A673 (cell line): ENCODE measurements around the gene SWT1. TPM values are rescaled to one million over a fixed set of nuclear protein-coding genes. Genes with fewer than 3 reads are reported as not detected.

ENCODE experiments used
- BruUV-seq: library from RNA; stranded (reverse); fragments of 400-500 nt; replicated peaks from 2 replicates; lab custom pipeline; 2021; lab: Mats Ljungman, UMichigan
- CTCF ChIA-PET: fragments of 300-600 bp; sonication (Branson Sonifier 250); formaldehyde crosslinking; loops from one replicate; lab custom pipeline; 2022; ENCODE audit warnings: antibody characterized with exemption; lab: Charles Lee
- POLR2A ChIA-PET: fragments of 300-600 bp; sonication (Branson Sonifier 250); formaldehyde crosslinking; loops from one replicate; lab custom pipeline; 2022; ENCODE audit warnings: antibody characterized with exemption; ENCODE audit not compliant: low non-redundant PET; lab: Charles Lee
- DNase-seq: peaks from one replicate; pipeline ENCODE4 v3.0.0-alpha.2; 2015; ENCODE audit warnings: low spot score
- H3K27ac ChIP-seq: fragments of 200-600 bp; sonication (generic); 2 replicates; pipeline ENCODE4 v1.5.1; 2016; ENCODE audit warnings: mixed run types, low read depth, mild to moderate bottlenecking, mixed read lengths, antibody characterized with exemption, low read length; ENCODE audit not compliant: poor library complexity, severe bottlenecking
- H3K27me3 ChIP-seq: fragments of 200-600 bp; sonication (generic); replicated peaks from 2 replicates; pipeline ENCODE4 v1.6.1; 2017; ENCODE audit warnings: mixed run types, low read depth, mild to moderate bottlenecking, mixed read lengths, antibody characterized with exemption, low read length; ENCODE audit not compliant: insufficient read depth, poor library complexity
- H3K36me3 ChIP-seq: fragments of 200-600 bp; sonication (generic); 2 replicates; pipeline ENCODE4 v1.6.1; 2016; ENCODE audit warnings: mixed run types, mild to moderate bottlenecking, mixed read lengths, antibody characterized with exemption, low read length; ENCODE audit not compliant: insufficient read depth, poor library complexity, severe bottlenecking
- H3K4me1 ChIP-seq: fragments of 200-600 bp; sonication (generic); 2 replicates; pipeline ENCODE4 v1.6.1; 2017; ENCODE audit warnings: mixed run types, mild to moderate bottlenecking, mixed read lengths, antibody characterized with exemption, low read length; ENCODE audit not compliant: insufficient read depth, poor library complexity, severe bottlenecking
- H3K4me3 ChIP-seq: fragments of 200-600 bp; sonication (generic); 2 replicates; pipeline ENCODE4 v1.5.1; 2016; ENCODE audit warnings: low read depth, mixed run types, mild to moderate bottlenecking, mixed read lengths, low read length; ENCODE audit not compliant: poor library complexity, severe bottlenecking
- H3K9me3 ChIP-seq: fragments of 200-600 bp; sonication (generic); 2 replicates; pipeline ENCODE4 v1.6.1; 2016; ENCODE audit warnings: mixed run types, low read depth, mild to moderate bottlenecking, mixed read lengths, antibody characterized with exemption, low read length; ENCODE audit not compliant: poor library complexity, severe bottlenecking
- CTCF ChIP-seq: fragments of 300-800, 200-600 bp; sonication (generic); conservative IDR thresholded peaks from 2 replicates; pipeline ENCODE4 v1.5.1; 2017; ENCODE audit warnings: low read depth, mild to moderate bottlenecking, antibody characterized with exemption, low read length, moderate library complexity, mixed read lengths
- EZH2 ChIP-seq: fragments of 200-600 bp; sonication (generic); IDR thresholded peaks from 2 replicates; pipeline ENCODE4 v1.6.1; 2017; ENCODE audit warnings: borderline replicate concordance, low read depth, mild to moderate bottlenecking, mixed read lengths, antibody characterized with exemption, low read length; ENCODE audit not compliant: poor library complexity, severe bottlenecking
- intact Hi-C: fragments of 100-400 bp; cut with micrococcal nuclease; formaldehyde crosslinking; loops from one replicate; pipeline ENCODE4 v1.10.0; 2022; ENCODE audit not compliant: unreplicated experiment
- total RNA-seq: library from RNA; stranded (reverse); gene quantifications from 2 replicates; pipeline ENCODE4 v1.2.3, GENCODE V29; 2021

Gene SWT1
- total RNA-seq, 1 experiment from 2014 or later, result 3.3 TPM

GRCh38 chr1:185257950-185258208, 100.9 kb downstream of the SWT1 start:
- POLR2A ChIA-PET, result no interaction called here
- H3K36me3 ChIP-seq, result no peaks in the 10 kb centered on the region
- no peak overlapping the region for H3K4me3 ChIP-seq
- no peak for DNase-seq
- intact Hi-C loops, result no loop called here
- no peak for TF ChIP-seq CTCF
- no peak for TF ChIP-seq EZH2
- CTCF ChIA-PET, result no interaction called here
- no peak overlapping the region for H3K27ac ChIP-seq
- H3K27me3 ChIP-seq, result no peaks in the 10 kb centered on the region
- H3K9me3 ChIP-seq, result no peaks in the 10 kb centered on the region
- no peaks in the 10 kb centered on the region for H3K4me1 ChIP-seq
- no TSS peak for BruUV-seq

GRCh38 chr1:185258676-185259075, 101.7 kb downstream of the SWT1 start:
- no peak for TF ChIP-seq EZH2
- TF ChIP-seq CTCF, result no peak
- H3K4me3 ChIP-seq, result no peak overlapping the region
- intact Hi-C loops, result no loop called here
- H3K27ac ChIP-seq, result no peak overlapping the region
- no peaks in the 10 kb centered on the region for H3K9me3 ChIP-seq
- ChIA-PET CTCF (no interaction called here), POLR2A (no interaction called here)
- H3K4me1 ChIP-seq, result no peaks in the 10 kb centered on the region
- no peaks in the 10 kb centered on the region for H3K27me3 ChIP-seq
- no peak for DNase-seq
- no TSS peak for BruUV-seq
- no peaks in the 10 kb centered on the region for H3K36me3 ChIP-seq

GRCh38 chr1:185260611-185261010, 103.6 kb downstream of the SWT1 start:
- no peaks in the 10 kb centered on the region for H3K9me3 ChIP-seq
- H3K36me3 ChIP-seq, result no peaks in the 10 kb centered on the region
- ChIA-PET CTCF (no interaction called here), POLR2A (no interaction called here)
- TF ChIP-seq CTCF, result no peak
- intact Hi-C loops, result no loop called here
- no peak for DNase-seq
- H3K27me3 ChIP-seq, result no peaks in the 10 kb centered on the region
- H3K4me3 ChIP-seq, result no peak overlapping the region
- no peak overlapping the region for H3K27ac ChIP-seq
- BruUV-seq, result no TSS peak
- H3K4me1 ChIP-seq, result no peaks in the 10 kb centered on the region
